HS-27A (cell line): Measurements from ENCODE around the gene C20orf144.
"Not testable (repeated sequence)": the region's sequence is repeated elsewhere in the genome, so short reads cannot be mapped to it uniquely, and the experiment has no call there.

Source experiments
- DNase-seq: peaks from one replicate; pipeline ENCODE4 v3.0.0-alpha.2; 2012; ENCODE audit warnings: low read depth, missing footprints

The C20orf144 gene

DNA sequence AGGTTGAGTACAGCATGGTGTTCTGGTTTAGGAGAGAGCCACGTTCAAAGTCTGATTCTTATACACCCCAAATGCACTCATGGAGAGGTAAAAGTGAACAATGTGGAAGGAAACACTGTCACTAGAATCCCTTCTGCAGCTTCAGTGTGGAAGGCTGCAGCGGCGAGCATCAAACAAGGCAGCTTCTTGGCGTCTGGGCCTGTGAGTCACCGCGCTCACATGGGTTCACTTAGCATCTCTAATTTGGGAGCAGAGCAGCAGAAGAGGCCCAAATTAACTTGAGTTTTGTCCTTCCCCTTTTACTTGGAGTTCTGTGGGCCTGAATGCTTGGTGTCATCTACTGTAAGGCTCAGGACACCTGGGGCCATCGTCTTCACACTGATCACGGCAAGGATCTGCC is 35.0 kb downstream of the C20orf144 start:
- DNase-seq, result no peak

- DNase-seq, result not testable (repeated sequence)
Observed at GRCh38 chr20:33698966-33699365, 36.8 kb downstream of the C20orf144 start.

- not testable (repeated sequence) for DNase-seq
Observed at GRCh38 chr20:33700696-33701441, 38.7 kb downstream of the C20orf144 start.

GRCh38 chr20:33701629-33702450 is 39.7 kb downstream of the C20orf144 start:
- no peak for DNase-seq

DNA sequence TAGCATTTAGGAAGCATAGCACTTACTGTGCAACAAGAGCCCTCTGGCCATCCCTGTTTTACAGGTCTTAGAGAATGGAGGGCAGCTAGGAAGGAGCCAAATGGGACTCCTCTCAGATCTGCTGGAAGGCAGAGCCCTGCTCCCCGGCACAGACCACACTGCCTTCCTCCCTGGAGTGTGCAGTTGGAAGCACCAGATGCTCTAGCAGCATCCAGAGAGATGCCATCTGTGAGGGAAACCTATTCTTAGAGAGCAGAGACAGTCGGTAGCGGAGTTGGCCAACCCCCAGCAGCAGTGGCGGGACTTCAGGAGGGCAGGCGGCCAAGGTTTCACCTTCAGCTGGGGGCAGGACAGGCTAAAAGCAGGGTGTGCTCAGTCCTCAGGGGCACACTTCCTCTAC is 40.7 kb downstream of the C20orf144 start:
- DNase-seq, result no peak

DNA sequence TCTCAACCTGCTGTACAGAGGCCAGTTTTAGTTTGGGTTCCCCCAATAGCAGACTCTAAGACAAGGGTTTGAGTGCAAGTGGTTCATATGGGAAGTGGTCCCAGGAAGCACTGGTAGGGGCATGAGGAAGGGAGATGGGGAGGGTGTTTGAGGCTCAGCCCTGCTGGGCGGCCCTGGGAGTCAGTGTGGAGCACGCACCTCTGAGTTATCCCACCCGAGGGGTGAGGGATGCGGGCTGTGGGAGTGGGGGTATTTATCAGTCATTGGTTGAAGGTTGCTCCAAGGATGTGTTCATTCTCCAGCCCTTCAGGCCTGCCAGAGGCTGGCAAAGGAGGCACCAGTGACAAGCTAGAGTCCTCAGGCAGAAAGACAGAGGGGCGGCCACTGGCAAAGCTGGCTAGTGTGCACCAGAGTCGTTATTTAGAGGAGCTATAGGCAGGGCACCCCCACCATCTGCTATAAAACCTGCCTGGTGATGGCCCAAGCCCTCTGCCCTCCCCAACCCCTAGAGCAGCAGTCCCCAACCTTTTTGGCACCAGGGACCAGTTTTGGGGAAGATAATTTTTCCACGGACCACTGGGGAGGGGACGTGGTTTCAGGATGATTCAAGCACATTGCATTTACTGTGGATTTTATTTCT is 41.5 kb downstream of the C20orf144 start:
- no peak for DNase-seq

DNA sequence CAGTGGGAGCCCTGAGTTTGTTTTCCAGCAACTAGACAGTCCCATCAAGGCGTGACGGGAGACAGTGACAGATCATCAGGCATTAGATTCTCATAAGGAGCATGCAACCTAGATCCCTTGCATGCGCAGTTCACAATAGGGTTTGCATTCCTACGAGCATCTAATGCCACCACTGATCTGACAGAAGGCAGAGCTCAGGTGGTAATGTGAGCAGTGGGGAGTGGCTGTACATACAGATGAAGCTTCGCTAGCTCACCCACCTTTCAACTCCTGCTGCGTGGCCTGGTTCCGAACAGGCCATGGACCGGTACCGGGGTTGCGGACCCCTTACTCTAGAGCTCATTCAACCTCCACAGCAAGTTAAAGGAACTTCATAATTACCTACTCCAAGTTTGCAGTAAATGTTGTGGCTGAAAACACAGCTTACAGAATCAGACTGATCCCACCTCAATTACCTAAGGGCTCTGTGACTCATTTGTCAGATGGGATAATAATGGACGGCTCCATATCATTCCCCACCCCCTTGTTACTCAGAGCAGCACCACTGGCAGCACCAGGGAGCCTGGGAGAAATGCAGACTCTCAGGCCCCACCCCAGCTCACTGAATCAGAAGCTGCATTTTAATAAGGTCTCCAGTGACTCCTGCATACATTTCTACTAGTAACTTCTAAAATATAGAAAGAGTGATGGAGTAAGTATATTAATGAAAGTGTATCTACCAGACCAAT is 42.2 kb downstream of the C20orf144 start:
- DNase-seq, result no peak

DNA sequence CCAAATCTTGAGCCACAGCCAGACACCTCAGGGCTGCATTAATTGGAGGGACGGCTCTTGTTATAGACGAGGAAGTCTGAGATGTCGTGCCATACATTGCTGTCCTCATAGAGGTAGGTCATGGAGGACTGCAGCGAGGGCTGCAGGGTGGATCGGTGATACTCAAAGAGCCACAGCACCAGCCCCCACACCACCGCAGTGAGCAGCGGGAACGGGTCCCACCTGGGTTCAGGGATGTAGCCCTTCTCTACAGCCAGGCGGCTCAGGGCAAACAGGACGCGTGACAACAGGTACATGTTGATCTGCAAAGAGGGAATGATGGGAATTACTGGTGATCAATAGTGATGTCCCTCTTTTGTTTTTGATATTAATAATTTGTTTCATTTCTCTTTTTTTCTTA is 45.5 kb downstream of the C20orf144 start:
- DNase-seq, result no peak

DNA sequence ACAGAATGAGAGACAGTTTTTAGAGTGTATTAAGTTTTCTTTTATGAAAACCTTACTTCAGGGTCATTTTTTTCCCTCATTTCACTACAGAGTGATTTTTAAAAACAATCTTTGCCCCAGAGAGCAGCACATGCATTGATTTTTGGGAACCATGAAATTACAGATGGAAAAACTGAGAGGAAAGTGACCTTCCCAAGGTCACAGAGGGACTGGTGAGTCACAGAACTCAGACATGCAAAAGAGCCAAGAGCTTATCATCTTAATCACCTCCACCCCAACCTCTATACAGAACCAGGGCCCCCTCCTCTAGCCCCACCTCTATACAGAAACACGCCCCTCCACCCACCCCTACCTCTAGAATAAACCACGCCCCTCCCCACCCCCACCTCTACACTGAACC is 47.3 kb downstream of the C20orf144 start:
- DNase-seq, result no peak

DNA sequence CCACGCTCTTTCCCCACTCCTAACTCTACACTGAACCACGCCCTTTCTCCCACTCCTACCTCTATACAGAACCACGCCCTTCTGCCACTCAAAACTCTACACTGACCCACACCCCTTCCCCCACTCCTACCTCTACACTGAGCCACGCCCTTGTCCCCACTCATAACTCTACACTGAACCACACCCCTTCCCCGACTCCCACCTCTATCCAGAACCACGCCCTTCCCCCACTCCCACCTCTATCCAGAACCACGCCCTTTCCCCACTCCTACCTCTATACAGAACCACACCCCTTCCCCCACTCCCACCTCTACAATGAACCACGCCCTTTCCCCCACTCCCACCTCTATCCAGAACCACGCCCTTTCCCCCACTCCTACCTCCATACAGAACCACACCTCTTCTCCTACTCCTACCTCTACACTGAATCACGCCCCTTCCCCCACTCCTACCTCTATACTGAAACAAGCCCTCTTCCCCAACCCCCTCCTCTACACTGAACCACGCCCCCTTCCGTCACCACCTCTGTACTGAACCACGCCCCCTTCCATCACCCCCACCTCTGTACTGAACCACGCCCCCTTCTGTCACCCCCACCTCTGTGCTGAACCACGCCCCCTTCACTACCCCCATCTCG is 47.9 kb downstream of the C20orf144 start:
- DNase-seq, result no peak

DNA sequence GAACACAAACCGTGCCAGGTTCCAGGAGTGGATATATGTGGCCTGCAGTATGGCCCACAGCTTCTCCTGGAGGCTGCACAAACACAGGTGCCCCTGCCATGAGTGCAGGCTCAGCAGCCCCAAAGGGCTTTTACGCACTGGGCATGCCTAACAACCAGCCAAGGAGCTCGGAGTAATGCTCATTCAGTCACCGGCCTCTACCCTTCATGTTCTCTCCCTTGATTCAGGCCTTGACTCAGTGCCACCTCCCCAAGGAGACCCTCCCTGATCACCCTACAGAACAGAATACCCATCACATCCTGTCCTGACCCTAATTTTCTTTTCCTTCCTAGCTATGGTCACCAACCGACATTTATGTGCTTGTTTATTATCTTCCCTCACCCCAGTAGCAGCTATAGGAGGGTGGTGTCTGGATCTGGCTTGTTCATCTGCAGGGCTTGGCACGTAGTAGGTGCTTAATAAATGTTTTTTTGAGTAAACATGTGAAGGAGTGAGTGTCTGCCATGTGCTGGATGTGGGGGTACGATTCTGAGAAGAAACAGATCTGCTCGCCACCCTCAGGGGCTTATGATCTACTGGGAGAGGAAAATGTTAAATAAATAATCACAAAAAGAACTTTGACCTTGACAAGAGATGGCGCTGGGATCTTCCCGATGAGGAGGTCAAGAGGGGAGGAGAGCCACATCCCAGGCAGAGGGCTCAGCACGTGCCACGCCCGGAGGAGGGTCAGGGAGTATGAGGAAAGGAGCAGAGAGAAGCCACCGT is 48.7 kb downstream of the C20orf144 start:
- DNase-seq, result no peak

DNA sequence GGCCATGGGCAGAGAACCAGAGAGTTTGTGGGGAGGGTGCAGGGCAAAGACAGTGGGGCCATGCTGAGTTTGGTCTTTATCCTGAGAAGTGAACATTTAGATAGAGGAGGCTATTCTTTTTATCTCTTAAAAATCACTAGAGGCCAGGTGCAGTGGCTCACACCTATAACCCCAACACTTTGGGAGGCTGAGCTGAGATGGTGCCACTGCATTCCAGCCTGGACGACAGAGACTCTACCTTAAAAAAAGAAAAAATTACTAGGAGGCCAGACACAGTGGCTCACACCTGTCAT is 49.3 kb downstream of the C20orf144 start:
- no peak for DNase-seq
